ENCODE measurements around the gene FBXO21.
"Not testable (repeated sequence)": the region's sequence is repeated elsewhere in the genome, so short reads cannot be mapped to it uniquely, and the experiment has no call there.

The FBXO21 gene

DNA sequence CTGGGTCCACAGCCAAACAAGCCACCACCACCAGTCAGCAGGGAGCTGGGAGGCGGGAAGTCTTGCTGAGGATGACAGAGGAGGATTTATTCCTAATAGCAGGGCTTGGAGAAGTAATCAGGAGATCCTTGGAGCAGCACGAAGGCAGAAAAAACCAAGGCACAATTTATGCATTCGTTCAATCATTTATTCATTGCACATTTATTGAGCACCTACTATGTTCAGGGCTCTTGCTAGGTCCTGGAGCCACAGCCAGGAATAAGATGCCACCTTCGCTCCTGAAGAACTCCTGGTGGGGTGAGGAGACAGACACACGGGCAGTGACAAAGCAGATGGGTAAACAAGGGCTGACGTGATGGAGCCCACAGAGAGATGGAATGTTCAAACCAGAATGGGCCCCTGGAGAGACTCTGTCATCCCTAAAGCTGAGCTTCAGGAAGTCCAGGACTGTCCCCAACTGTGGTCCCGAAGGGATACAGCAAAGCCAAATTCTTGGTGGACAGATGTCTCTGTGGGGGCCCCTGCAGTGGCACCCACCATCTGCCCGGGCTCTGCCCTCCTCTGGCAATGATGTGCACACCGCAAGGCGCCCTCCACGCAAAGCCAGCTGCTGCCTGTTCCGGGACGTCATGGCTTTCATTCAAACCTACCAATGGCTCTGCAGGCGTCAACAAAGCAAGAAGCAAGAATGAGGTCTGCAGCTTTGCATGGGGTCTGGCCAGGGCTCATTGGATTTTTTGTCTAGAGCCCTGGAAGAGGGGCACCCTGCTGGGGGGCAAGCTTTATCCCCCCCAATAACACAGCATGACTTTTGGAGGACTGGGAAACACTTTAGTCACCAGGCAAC, 88.1 kb downstream of the FBXO21 start:
- DNase-seq (ENCODE audit: low spot score) = no peak

DNA sequence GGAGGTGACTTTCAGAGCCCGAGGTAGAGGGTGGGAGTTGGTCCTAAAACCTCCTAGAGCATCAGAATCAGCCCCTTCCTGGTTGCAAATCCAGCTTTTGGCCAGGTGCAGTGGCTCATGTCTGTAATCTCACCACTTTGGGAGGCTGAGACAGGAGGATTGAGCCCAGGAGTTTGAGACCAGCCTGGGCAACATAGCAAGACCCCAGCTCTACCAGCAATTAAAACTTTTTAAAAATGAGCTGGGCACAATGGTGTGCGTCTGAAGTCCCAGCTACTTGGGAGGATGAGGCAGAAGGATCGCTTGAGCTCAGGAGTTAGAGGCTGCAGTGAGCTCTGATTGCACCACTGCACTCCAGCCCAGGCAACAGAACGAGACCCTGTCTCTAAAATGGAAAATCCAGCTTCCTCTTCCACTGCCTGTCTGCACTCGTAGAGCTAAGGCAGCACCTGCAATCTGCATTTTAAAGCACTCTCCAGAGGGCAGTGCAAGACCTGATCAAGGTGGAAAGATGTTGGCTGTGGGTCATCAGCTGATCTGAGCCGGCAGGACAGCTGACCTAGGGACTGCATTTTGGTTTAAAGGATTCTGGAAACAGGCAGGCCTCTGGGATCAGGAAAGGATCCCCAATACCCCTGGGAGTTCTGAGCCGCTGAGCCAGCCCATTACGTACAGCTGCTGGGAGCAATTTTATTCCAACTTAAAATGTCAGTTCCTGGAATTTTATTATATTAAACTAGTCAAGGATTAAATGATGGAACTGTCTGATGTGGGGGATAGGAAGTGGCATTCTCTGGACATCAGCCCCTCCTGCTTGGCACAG, 89.2 kb downstream of the FBXO21 start:
- DNase-seq (ENCODE audit: low spot score) = no peak

- DNase-seq (ENCODE audit: low spot score) = peak; percentile 63
Observed at GRCh38 chr12:117100251-117100650, 90.0 kb downstream of the FBXO21 start.

DNA sequence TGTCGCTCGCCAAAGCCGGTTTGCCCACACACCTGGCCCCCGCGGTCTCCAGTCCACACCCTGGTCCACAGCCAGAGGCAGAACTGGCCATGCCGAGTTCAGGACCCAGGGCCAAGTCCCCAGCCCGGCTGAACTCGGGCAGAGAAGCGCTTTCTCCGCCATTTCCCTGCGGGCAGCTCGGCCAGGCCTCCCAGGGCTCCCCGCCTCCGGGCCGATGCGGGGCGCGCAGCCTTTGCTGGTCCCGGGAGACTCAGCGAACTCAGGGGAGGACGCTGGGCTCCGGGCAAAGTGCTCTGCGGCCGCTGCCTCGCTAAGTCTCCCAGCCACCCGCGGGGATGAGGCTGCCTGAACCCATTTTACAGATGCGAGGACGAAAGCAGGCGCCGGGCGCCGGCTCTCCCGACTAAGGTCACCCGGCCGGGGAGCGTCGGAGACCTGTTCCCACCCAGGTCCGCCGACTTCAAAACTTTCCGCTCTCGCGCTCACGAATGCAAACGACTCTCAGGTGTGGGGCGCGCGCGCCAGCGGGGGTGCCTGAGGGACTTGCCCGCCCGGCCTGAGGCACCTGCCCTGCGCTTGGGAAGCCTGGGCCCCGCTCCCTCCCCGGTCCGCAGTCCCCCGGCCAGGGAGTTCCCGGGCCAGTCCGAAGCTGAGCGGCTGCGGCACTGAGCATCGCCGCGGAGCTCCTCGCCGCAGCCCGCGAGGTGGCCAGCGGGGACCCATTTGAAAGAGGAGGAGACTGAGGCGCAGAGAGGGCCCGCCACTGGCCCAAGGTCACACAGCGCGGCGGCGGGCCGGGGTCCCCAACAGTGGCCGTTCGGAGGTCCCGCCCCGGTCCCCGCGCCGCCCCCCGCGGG, 91.7 kb downstream of the FBXO21 start:
- peak; percentile 30 for DNase-seq (ENCODE audit: low spot score)

GRCh38 chr12:117098024-117098360, 92.3 kb downstream of the FBXO21 start:
- no peak for DNase-seq (ENCODE audit: low spot score)

DNA sequence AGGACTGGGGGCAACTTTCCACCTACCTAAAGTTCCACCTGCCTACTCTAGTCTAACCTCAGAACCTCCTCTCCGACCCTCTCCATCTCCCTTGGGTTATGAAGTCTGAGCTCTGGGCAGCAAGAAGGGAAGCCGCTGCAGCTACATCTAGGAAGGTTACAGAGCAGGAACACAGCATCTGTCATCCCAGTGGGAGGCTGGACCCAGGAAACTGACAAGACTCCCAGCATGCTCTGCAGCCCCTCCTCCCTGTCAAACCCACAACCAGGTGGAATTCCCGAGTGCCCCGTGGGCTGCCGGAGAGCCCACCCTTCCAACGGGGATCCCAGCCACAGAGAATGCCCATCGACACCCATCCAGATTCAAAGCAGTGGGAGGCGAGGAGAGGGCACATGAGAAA, 93.1 kb downstream of the FBXO21 start:
- no peak for DNase-seq (ENCODE audit: low spot score)

GRCh38 chr12:117096501-117097042, 93.7 kb downstream of the FBXO21 start:
- no peak for DNase-seq (ENCODE audit: low spot score)

DNA sequence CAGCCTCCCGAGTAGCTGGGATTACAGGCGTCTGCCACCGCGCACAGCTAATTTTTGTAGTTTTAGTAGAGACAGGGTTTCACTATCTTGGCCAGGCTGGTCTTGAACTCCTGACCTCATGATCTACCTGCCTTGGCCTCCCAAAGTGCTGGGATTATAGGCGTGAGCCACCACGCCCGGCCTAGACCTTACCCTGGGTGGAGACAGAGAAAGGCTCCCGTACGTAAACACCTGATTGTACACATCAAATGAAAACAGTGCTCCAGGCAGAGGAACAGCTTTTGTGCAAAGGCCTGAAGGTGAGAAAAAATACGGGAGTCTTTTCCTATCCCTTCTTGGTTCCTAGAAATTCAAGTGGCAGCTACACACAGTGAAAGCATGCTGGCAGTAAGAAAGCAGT, 95.1 kb downstream of the FBXO21 start:
- DNase-seq (ENCODE audit: low spot score) = not testable (repeated sequence)

DNA sequence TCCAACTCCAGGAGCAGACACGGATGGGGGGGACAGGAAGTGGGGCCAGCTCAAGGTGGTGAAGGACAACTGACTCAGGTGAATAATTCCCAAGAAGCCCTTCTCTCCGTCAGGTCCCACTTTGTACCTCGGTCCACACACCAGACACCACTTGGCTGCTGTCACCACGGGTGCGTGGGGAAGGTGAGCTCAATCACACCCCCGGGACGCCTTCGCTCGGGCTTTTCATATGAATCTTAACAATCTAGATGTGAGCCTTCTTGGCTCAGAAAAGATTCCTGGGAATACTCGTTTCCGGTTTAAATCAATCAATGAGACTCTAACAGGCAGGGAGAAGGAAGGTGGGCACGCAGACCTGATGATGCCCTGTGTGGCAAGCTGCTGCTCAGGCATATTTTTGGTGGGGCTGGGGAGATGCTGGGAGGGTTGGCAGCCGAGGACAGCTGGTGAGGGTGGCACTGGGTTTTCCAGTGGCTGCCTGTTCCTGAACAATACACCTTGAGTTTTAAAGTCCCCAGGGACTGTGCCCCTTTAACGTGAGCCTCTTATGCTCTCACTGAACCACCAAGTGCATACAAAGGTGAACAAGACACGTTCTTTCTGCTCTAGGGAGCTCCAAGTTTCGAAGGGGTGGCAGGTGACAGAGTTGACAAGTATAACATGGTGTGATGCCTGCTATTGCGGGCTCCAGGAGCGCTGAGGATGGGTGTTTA, 96.2 kb downstream of the FBXO21 start:
- no peak for DNase-seq (ENCODE audit: low spot score)

GRCh38 chr12:117093431-117093830, 96.8 kb downstream of the FBXO21 start:
- no peak for DNase-seq (ENCODE audit: low spot score)

- DNase-seq (ENCODE audit: low spot score) = no peak
Observed at GRCh38 chr12:117092886-117093285, 97.4 kb downstream of the FBXO21 start.

- DNase-seq (ENCODE audit: low spot score) = no peak
Observed at GRCh38 chr12:117092511-117092780, 97.8 kb downstream of the FBXO21 start.

Measured in RKO (cell line).